ENCODE measurements around the gene DBH.

Gene DBH

DNA sequence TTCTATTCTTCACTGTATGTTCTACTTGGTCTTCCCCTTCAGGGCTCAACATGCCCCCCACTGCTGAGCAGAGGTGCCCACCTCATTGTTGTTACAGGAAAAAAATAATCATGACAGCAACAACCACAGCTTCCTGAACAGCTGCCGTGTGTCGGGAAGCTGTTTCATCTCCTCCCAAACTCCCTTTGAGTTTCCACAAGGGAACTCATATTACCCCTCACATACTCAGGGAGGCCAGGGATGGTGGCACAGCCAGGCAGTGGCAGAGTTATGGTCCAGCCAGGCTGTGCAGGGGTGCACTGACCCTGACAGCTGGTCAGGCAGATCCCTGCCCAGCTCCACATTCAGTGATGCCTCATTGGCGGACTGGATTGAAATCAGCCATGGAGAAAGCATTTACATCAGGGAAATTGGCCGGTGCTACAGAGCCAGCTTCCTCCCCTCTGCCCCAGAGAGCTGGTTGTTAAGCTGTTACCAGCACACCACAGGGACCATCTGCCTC lies 64.7 kb downstream of the DBH start:
- TF ChIP-seq CTCF (conservative IDR thresholded peaks at IDR 0.05; ENCODE audit: low read depth, low read length), result no peak
- peak; percentile 32 for DNase-seq (ENCODE audit: low read depth)
- H3K4me3 ChIP-seq (ENCODE audit: low read depth, low read length), result no peak overlapping the region

DNA sequence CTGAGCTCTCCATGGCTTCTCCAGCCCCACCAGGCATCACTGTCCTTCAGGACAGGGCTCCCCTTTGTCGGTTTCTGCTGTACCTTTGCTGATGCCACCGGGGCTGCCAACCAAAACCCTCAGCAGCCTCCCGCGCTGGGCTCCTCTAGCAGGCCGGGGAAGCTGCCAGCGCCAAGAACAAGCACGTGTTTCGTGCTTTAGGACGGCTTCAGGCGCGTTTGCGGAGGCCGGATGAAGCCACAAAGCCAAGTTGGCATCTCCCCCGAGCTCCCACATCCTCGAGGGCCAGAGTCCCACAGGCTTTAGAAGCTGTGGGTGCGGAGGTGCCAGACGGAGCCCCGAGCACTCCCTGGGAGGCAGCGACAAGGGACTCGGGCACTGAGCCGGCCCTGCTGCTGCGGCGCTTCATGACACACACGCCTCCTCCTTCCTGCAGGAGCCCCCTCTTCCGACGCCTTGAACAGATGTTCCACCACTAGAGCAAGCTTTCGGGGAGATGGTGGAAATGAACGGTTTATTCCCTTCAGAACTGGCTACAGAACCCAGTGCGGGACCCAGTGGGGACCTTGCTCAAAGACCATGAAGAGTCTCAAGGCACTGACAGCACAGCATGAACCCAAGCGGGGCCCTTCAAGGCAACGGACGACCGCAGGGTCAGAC lies 65.3 kb downstream of the DBH start:
- TF ChIP-seq CTCF (conservative IDR thresholded peaks at IDR 0.05; ENCODE audit: low read depth, low read length), result no peak
- H3K4me3 ChIP-seq (ENCODE audit: low read depth, low read length), result no peak overlapping the region
- no peak for DNase-seq (ENCODE audit: low read depth)

- DNase-seq (ENCODE audit: low read depth), result peak; percentile 66
- peak overlapping the region; percentile 57 for H3K4me3 ChIP-seq (ENCODE audit: low read depth, low read length)
- TF ChIP-seq CTCF (conservative IDR thresholded peaks at IDR 0.05; ENCODE audit: low read depth, low read length), result no peak
These were observed 66.0 kb downstream of the DBH start for GRCh38 chr9:133701981-133702797.

DNA sequence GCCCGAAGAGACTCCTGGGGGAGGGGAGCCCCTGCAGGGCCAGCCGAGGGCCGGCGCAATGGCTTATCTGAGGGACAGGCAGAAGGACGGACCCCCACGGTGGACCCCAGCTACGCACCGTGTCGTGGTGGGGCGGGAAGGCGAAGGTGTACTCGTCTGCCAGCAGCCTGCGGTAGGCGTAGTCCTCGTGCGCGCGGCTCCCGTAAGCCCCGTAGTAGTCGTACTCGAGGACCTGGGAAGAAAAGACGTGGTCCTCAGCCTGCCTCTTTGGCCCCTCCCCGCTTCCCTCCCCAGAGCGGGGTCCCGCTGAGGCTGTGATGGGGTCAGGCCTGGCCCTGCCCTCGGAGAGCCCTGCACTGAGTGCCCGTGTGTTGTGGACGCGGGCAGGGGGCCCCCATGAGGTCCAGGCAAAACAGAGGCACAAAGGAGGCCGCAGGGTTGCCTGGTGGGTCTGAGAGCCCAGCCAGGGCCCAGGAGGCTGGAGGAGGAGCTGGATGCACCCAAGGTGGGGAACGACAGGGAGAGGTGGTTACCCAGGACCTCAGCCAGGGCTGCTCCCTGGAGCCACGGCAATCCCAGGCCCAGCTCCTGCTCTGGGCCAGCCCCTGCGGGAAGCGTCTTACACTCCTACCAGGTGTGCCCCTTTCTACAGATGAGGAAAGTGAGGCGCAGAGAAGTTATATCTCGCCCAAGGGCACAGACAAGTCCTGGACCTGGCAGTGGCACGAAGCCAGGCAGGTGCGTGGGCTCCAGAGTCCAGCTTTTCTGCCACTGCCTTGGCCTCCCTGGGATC lies 66.8 kb downstream of the DBH start:
- no peak for TF ChIP-seq CTCF (conservative IDR thresholded peaks at IDR 0.05; ENCODE audit: low read depth, low read length)
- H3K4me3 ChIP-seq (ENCODE audit: low read depth, low read length), result peak overlapping the region; percentile 57
- DNase-seq (ENCODE audit: low read depth), result no peak

DNA sequence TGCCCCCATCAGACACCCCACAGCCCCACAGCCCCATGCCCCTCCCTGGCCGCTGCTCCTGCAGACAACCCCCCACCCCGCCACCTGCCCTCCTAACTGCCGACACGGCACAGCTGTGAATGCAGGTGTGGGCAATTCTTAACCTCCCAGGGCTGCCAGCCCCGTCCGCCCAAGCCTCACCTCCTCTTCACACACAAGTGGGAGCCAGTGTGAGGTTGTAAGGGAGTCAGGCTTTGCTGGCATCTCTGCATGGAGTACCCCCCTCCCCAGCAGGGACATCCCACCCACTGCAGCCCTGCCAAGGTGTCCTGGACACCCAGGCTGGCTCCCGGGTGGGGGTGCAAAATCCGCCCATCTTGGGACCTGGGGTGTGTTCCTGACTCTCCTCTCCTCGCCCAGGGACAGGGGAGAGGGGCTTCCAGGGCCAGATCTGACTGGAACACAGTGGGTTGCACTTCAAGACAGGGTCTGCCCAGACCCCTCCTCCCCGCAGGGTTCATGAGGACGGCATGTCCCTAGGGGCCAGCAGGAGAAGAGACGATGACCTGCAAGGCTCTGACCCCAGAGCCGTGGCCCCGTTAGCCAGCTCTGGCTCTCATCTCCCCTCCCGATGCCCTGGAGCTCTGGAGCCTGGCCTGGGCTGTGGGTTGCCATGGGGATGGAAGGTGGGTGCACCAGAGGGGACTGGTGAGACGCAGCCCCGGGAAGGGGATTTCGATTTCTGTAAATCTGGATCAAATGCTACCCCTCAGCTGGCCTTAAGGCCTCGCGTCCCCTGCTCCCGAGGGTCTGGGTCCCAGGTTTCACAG lies 67.6 kb downstream of the DBH start:
- DNase-seq (ENCODE audit: low read depth), result no peak
- TF ChIP-seq CTCF (conservative IDR thresholded peaks at IDR 0.05; ENCODE audit: low read depth, low read length), result no peak
- no peak overlapping the region for H3K4me3 ChIP-seq (ENCODE audit: low read depth, low read length)

- TF ChIP-seq CTCF (conservative IDR thresholded peaks at IDR 0.05; ENCODE audit: low read depth, low read length), result no peak
- DNase-seq (ENCODE audit: low read depth), result no peak
- no peak overlapping the region for H3K4me3 ChIP-seq (ENCODE audit: low read depth, low read length)
These were observed 68.6 kb downstream of the DBH start for GRCh38 chr9:133704711-133705181.
